K562 (cell line): ENCODE data around the gene UTP4. TPM values are rescaled to one million over a fixed set of nuclear protein-coding genes. Genes with fewer than 3 reads are reported as not detected.

Source experiments
- ARNT ChIP-seq, 2 experiments: fragments of 450-650 bp; IDR thresholded peaks; 2 replicates each; pipeline ENCODE4 v1.6.1; 2016; ENCODE audit warnings: mild to moderate bottlenecking in 1 of 2
- PCBP1 ChIP-seq: fragments of 200-400 bp; formaldehyde crosslinking; IDR thresholded peaks from 2 replicates; pipeline ENCODE4 v1.6.1; 2018; ENCODE audit warnings: mild to moderate bottlenecking, low read depth, low read length; ENCODE audit not compliant: poor library complexity, severe bottlenecking
- RAD51 ChIP-seq: fragments of 450-650 bp; IDR thresholded peaks from 2 replicates; pipeline ENCODE4 v1.7.1; 2016; ENCODE audit warnings: low read depth, mild to moderate bottlenecking, borderline replicate concordance
- REST ChIP-seq, 2 experiments: fragments of 450-650 bp; formaldehyde crosslinking in 1 of 2; IDR thresholded peaks; 2 replicates each; pipeline versions ENCODE4 v1.4.0 to v1.6.1; 2014 to 2020; ENCODE audit warnings: mild to moderate bottlenecking in 2 of 2, borderline replicate concordance in 1 of 2, low read depth in 1 of 2
- SMAD4 ChIP-seq: fragments of 250-450 bp; sonication (Bioruptor Pico); conservative IDR thresholded peaks from 2 replicates; pipeline ENCODE4 v1.8.0; 2021; ENCODE audit warnings: inconsistent platforms, mild to moderate bottlenecking, moderate library complexity
- polyA plus RNA-seq, 8 experiments: library from polyadenylated mRNA; depleted of rRNA in 4 of 8; stranded (reverse) in 5 of 8; unstranded in 3 of 8; fragments of >200 nt; fragmentation: Nextera tagmentation in 2 of 8; fragmentation: Illumina TruSeq in 1 of 8; extraction: Ambion mirVana in 2 of 8; extraction: Trizol in 1 of 8; gene quantifications; 2 replicates each; pipeline versions ENCODE4 v1.2.1 to v1.2.3, GENCODE V29; 2011 to 2014; ENCODE audit warnings: inconsistent platforms in 1 of 8, missing spikeins in 1 of 8
- total RNA-seq, 7 experiments: library from RNA; depleted of rRNA in 6 of 7; stranded (reverse); fragments of >200 nt in 6 of 7; fragmentation: Illumina TruSeq in 2 of 7; extraction: Trizol in 2 of 7; gene quantifications; 2 replicates each; pipeline versions ENCODE4 v1.2.1 to v1.2.3, GENCODE V29; 2011 to 2021; ENCODE audit warnings: low replicate concordance in 1 of 7

Gene UTP4
- total and polyA plus RNA-seq, 9 of the 15 experiments (the other 6 are each of a cell fraction or from before 2014, with no cell fraction given): 46.1 to 203 (median 145) TPM

GRCh38 chr16:69111216-69111875 lies 21.1 kb upstream of the UTP4 start (continued):
- TF ChIP-seq REST (IDR thresholded peaks at IDR 0.05; ENCODE audit: borderline replicate concordance) (no peak), REST (CRISPR knock-in tag; IDR thresholded peaks at IDR 0.05; ENCODE audit: low read depth) (no peak), PCBP1 (no peak), RAD51 (no peak), ARNT (IDR thresholded peaks at IDR 0.05) (no peak), SMAD4 (CRISPR knock-in tag) (no peak)
